ENCODE measurements around the gene TBC1D24.

TBC1D24 gene

GRCh38 chr16:2500430-2500917 is 25.5 kb downstream of the TBC1D24 start:
- no peak for DNase-seq

DNA sequence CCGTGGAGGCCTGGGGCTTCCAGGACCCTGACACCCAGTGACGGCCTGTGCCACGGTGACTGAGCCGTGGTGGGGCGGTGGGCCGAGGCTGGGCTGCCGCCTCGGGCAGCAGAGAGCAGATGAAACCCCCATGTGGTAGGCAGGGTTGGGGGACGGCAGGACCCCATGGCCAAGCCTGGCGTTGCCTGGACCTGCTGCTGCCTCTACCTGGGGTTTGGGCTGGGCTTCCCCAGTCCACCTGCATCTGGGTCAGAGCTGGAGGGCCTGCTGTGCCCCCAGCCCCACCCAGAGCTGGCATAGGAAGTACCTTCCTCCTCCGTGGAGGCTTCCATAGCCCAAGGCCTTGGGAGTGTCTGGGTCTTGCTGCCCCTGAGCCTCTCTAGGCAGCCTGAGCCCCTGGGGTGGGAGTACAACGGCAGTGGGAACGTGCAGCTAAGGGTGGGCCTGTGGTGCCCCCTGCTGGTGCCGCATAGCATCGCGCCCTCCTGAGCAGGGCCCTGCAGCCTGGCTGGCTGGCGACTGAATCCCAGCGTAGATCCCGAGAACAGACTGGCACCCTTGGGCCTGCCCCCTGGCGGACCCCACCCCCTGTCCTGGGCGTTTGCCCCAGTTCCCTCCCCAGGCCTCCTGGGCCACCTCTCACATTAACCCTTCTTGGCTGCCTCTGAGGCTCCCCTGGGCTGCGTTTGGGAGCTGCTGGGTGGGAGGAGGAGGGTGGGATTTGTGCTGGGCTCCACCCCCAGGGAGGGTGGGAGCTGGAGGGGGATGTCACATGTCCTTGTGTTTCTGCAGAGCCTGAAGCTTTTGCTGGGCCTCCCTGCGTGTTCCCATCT is 26.2 kb downstream of the TBC1D24 start:
- peak; percentile 43 for DNase-seq

DNA sequence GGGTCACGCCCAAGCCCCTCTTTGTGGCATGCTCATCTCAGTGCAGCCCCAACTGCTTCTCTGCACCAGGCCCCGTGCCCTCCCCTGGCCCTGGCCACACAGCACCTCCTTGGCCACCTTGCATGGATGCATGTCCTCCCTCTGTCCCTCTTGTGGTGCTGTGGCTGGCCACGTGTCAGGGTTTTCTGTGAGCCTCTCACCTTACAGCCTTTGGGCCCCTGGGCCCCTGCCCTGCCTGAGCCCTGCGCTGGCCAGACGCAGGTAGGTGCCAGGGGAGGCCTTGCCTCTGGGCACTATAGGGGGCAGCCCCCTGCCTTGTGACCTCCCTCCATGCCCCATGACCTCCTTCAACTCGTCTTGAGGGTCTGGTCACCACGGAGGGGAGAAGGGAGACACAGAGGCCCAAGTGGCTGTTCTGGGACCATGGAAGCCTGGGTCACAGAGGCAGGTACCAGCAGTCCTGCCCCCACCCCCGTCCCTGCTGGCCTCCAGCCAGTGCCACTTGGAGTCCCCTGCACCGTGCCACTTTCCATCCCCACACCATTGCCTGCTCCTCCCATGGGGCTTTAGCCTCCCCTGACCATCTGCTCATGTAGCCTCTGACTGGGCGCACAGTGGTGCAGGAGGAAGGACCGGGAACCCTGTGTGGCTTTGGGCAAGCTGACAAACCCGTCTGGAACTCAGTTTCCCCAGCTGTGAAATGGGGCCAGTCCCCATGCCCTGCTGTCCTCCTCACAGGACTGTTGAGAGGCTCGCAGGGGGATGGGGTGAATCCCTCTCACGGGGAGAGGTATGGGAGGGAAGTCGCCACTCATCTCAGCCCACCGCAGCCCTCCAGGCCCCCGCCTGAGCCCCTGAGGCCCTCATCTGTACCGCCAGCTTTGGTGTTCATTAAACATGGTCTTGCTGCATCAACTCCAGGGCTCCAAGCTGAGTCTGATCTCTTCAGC is 27.3 kb downstream of the TBC1D24 start:
- no peak for DNase-seq

- DNase-seq, result no peak
Observed at GRCh38 chr16:2505695-2506094, 30.8 kb downstream of the TBC1D24 start.

- DNase-seq, result no peak
Observed at GRCh38 chr16:2507052-2507659, 32.2 kb downstream of the TBC1D24 start.

DNA sequence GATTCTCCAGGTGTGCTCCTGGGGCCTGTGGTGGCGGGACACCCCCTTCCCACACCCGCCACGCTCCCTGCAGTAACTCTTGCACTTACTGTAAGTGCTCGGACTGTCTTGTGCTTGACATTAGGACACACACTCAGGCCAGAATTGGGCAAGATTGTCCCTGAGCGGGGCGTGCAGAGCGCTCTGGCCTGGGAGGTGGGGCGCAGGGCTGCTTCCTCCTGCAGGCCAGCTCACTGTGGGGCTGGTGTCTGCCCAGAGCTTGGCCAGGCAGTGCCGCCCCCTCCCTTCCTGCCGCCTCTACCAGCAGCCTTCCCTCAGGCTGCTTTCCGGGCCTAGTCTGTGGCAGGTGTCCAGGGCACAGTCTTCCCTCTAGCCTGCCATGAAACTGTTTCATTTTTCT is 32.7 kb downstream of the TBC1D24 start:
- no peak for DNase-seq

- no peak for DNase-seq
Observed at GRCh38 chr16:2508722-2509400, 33.9 kb downstream of the TBC1D24 start.

GRCh38 chr16:2511128-2511800 is 36.3 kb downstream of the TBC1D24 start:
- DNase-seq, result no peak

GRCh38 chr16:2511996-2512734 is 37.2 kb downstream of the TBC1D24 start:
- DNase-seq, result no peak

- DNase-seq, result no peak
Observed at GRCh38 chr16:2512735-2513404, 37.9 kb downstream of the TBC1D24 start.

- DNase-seq, result peak; percentile 74
Observed at GRCh38 chr16:2513405-2514332, 38.7 kb downstream of the TBC1D24 start, which contains the start of gene ATP6V0C. Gene ATP6V0C (plus strand): TSS chr16:2513952. CDS start chr16:2514104, 152 bp downstream.

DNA sequence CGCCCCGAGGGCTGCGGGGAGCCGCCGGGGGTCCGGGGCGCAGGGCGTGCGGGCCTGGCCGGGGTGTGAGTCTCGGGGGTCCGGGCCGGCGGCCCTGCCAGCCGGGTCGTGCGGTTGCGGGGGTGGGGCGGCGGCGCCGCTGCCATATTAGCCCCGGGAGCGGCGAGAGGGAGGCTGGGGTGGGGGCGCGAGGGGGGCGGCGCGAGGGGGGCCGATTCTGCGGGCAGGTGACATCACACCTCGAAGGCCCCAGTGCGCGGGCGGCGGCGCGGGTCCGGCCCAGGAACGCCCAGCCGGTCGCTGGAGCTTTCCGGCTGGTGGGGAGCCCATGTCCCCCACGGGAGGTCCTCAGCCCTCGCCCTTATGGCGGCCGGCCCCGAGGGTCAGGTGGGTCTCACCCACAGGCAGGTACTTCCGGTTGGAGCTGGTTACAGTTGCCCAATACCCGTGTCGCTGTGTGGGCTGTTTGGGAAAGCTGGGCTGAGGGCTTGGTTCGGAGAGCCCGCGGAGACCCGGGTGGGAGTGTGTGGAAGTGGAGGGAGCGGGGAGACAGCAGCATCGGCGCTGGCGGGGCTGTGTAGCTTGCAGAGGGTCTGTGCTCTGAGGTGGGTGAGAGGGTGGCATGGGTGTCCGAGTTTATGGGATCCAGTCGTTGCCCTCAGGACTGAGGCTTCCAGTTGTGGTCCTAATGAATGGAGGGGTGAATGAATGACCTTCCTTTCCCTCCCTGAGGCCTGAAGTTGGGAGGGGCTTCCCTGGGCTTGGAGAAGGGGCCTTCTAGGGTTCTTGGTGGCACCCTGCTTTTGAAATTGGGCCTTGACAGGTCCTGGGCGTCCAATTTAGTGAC is 39.6 kb downstream of the TBC1D24 start:
- no peak for DNase-seq

- DNase-seq, result no peak
Observed at GRCh38 chr16:2515180-2515851, 40.4 kb downstream of the TBC1D24 start.

- DNase-seq, result no peak
Observed at GRCh38 chr16:2516391-2517240, 41.7 kb downstream of the TBC1D24 start.

DNA sequence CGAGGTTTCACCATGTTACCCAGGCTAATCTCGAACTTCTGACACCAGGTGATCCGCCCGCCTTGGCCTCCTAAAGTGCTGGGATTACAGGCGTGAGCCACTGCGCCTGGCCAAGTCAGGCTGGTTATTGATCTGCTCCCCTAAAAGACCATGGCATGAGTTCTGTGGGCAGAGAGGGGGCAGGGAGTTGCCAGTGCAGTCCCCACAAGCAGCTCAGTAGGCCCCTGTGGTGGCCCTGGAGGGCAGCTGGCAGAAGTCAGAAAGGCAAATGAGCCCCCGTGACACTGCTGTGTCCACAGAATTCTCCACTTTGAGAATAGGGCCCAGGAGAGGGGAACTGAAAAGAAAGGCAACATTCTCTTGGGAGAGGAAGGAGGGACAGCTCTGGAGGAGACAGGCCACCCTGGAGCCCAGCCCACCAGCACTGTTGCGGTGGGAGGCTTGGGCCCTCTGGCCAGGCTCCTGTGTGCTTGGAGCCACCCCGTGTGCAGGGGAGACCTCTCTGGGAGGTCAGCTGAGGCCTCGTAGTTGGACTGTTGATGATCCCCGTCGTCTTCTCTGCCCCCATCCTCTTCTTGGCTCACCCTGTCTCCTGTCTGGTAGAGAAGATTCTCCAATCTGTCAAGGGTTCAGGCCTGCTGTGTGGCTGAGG is 43.2 kb downstream of the TBC1D24 start:
- no peak for DNase-seq

Measured in DMS153 (cell line).